GM19328 (cell line): ENCODE results near the gene PRCD.
"Not testable (repeated sequence)": the region's sequence is repeated elsewhere in the genome, so short reads cannot be mapped to it uniquely, and the experiment has no call there.

Experiments used
- ATAC-seq: cut with Tn5 transposase; IDR thresholded peaks from one replicate; pipeline ENCODE4 v1.9.1; 2021; ENCODE audit warnings: mild to moderate bottlenecking, moderate library complexity; ENCODE audit not compliant: unreplicated experiment

Gene PRCD

DNA sequence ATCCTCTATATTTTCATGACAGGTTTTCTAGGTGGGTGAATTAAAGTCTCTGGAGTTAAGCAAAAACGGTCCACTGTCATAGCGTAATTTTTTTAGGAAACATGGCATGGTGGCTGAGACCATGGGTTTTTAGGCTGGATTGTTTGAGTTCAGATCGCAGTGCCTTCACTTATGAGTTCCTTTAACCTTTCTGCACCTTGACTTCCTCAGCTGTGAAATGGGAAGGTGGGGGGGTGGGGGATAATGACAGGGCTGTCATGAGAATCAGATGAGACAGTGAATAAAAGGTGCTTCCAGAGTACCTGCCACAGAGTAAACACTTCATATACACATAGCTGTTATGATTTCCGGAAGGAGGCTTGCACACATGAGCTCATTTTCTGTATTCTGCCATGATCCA is 11.8 kb downstream of the PRCD start:
- no peak for ATAC-seq

DNA sequence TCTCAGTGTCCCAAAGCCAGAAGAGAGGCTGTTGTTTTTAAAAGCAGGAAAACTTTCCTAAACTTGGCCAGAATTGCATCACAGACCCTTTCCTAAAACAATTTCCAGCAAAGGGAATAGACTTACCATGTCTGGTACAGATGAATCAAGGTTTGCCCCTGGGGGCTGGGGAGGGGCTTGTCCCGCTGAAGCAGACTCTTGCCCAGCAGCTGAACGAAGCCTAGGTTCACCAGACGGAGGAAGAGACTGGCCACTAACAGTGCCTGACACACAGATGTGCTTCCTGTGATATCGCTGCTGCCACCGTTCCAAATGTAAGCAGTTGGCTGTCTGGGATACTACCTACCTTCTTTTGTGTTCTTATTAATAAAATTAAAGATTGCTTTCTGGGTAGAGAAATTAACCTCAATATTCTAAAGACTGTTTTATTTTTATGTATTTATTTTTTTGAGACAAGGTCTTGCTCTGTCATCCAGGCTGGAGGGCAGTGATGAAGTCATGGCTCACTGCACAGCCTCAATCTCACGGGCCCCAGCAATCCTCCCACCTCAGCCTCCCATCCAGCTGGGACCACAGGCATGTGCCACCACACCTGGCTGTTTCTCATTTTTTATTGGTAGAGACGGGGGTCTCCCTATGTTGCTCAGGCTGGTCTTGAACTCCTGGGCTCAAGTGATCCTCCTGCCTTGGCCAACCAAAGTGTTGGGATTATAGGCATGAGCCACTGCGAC is 13.5 kb downstream of the PRCD start:
- no peak for ATAC-seq

DNA sequence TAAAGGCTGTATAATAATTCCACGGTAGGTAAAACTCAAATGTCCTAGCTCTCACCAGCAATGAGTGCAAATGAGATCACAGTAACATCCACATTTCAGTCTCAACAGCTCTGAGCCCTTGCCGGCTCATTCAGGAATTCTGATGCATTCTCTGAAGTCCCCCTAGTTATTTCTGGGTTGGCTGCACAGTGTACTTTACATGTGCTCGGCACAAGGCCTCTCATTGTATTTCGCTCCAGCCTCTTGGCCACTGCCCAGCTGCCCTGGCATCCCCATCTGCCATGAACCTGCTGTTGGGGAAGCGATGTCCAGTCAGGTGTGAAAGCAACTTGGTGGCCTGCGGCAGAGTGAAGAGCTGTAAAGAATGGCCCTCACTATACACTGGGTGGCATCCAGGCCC is 14.3 kb downstream of the PRCD start:
- no peak for ATAC-seq

DNA sequence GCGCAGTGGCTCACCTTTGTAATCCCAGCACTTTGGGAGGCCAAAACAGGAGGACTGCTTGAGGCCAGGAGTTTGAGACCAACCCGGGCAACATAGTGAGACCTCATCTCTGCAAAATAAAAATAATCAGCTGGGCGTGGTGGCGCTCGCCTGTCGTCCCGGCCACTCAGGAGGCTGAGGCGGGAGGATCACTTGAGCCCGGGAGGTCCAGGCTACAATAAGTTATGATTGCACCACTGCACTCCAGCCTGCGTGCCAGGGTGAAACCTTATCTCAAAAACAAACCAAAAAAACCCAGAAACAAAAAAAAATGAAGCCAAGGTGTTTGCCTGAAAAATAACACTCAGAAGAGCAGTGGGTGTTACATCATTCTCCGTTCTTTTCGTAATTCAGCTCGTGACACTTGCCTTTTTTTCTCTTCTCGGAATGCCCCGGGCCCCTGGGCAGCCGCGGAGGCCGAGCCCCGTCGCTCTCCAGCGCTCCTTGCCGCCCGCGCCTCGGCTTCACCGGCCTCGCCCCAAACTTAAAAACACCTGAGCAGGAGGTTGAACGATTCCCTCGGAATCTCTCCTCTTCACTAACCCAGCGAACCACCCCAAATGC is 17.0 kb downstream of the PRCD start:
- peak; percentile 30 for ATAC-seq

DNA sequence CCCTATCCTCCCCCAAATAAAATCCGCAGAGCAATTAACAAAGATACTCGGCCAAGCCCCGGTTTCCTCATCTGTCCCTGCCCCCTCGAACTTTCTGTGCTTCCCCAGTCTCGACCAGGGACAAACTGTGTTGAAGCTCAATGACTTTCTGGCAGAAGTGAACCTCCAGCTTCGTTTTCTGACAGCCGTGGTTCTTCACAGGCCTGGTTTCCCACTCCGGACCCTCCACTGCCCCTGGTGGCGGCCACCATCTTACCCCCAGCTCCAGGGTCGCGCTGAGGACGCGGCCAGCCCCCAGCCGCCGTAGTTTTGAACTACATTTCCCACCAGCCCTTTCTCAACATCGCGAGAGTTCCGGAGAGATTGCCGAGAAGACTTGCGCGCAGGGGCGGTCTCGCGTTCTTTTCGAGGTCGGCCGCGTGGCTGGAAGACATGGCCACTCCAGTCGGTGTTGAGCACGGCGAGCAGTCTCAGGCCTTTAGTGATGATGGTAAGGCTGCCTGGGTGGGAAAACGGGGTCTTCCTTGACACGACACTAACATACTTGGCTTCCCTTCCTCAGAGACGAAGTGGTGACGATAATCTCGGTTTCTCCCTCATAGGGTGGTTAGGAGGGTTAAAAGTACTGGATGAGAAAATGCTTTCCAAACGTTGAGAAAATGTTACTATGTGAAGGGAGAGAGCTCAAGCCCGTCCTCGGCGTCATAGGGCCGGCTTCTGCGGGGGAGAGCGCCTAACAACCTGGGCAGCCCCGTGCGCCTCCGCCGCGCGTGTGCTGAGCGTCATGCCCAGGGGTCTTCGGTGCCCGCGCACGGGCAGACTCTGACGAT is 17.7 kb downstream of the PRCD start:
- ATAC-seq = peak; percentile 81

DNA sequence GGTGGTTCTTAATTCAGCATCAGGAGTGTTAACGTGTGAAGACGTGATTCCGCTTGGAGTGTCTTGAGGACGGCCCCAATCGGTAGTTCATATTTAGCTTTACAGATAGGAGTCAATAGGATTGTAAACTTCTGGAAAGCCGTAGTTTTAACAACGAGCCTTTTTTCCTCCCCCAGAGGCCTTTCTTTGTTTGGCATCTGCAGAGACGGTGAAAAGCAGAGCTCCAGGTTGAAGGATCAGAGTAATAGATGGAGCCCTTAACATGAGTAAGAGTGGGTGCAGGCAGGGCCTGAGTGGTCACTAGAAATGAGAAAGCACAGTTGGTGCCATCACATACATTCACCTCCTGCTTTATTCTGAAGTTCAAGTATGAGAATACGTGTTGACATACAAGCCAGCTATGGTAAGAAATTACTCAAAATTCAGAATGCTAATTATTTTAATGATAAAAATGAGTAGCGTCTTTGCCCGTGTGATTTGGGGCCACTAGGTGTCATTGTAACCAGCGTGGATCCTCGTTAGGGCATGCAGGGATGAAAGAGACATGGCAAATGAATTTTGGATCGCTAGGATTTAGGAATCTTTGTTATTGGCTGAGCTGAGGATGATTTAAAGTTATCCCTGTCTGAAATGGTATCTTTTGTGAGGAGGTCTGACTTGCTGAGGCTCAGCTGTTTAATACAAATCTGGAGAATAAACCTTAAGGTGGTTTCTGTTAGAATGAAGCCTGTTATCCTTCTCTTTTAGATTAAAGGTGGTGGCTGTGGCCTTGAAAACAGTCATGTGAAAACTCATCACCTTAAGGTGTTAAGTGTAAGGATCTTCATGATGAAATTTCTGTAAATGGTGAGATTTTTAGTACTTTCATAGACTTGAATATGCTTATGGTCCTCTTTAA is 18.6 kb downstream of the PRCD start:
- ATAC-seq = no peak

DNA sequence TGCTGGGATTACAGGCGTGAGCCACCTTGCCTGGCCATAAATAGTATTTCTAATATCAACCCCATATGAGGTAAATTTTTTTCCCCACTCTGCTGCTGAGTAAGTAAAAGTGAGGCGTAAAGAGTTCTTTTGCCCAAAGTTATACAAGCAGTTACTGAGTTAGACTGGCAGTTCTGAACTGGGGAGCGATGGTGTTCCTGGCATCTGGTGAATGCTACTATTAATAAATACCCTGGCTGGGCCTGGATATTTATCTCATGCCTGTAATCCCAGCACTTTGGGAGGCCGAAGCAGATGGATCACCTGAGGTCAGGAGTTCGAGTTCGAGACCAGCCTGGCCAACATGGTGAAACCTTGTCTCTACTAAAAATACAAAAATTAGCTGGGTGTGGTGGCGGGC is 19.6 kb downstream of the PRCD start:
- ATAC-seq = not testable (repeated sequence)

DNA sequence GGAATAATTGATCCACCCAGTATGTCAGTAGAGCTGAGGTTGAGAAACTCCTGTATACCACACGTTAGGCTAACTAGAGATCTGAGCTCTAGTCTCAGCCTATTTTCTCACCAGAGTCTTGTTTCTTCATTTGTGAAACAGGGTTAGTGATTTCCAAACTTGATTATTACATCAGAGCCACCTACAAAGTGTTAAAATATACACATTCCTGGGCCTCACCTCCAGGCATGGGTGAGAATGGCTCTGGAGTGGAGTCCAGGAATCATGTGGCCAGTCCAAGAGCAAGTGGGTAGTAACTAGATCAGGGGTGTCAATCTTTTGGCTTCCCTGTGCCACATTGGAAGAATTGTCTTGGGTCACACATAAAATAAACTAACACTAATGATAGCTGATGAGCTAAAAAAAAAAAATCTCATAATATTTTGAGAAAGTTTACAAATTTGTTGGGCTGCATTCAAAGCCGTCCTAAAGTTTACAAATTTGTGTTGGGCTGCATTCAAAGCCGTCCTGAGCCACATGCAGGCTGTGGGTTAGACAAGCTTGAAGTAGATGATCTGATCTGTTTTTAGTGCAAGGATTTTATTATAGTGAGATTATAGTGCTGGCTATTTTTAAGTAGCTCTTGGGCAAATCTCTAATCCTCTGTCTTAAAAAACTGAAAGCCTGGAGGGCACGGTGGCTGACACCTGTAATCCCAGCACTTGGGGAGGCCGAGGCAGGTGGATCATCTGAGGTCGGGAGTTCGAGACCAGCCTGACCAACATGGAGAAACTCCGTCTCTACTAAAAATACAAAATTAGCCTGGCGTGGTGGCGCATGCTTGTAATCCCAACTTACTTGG is 20.4 kb downstream of the PRCD start:
- no peak for ATAC-seq

DNA sequence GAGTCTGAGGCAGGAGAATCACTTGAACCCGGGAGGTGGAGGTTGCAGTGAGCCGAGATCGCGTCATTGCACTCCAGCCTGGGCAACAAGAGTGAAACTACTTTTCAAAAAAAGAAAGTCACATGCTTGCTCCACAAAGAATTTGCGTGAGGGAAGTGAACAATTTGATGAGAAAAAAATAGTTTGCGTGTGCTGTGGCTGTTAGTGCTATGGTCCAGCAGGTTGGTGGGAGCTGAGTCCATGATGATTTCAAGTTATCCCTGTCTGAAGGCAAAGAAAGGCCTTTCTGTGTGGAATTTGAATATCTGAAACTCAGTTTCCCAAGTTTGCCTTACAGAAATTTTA is 21.0 kb downstream of the PRCD start:
- ATAC-seq = no peak

DNA sequence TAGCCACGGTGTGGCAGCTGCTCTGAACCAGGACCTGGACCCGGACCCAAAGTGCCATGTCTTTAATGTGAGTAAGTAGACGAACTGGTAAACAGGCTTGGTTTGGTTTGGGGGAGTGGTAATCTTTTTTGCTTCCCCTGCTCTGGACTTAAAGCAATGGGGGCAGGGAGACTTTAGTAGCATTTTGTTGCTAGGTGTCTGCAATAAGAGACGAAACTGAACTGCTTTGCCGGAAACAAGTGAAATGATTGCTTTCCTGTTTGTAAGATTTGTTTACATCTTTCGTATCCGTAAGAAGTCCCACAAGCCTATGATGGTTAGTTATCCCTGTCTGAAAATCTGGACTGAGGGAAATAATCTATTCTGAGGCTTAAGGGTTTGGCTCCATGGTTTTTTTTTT is 21.5 kb downstream of the PRCD start:
- no peak for ATAC-seq

DNA sequence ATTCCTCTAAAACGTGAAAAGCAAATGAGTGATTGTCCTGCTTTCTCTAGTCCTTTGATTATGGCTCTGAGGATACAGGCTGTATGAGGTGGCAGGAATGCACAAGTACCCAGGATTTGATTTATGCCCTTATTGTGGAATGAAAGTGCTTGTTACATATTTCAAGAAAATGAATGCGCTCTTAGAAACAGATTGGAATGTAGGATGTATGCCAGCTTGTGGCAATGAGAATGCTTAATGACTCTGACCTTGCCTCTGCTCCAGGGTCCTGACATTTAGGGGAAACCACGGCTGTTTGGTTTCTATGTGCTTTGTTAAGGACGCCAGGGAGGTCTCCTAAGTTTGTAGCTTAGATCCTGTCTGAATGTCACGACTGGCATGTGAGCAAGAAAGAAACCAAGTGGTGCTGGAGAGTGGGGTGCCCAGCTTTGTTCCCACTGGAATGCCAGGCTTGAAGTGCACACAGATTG is 22.0 kb downstream of the PRCD start:
- no peak for ATAC-seq

DNA sequence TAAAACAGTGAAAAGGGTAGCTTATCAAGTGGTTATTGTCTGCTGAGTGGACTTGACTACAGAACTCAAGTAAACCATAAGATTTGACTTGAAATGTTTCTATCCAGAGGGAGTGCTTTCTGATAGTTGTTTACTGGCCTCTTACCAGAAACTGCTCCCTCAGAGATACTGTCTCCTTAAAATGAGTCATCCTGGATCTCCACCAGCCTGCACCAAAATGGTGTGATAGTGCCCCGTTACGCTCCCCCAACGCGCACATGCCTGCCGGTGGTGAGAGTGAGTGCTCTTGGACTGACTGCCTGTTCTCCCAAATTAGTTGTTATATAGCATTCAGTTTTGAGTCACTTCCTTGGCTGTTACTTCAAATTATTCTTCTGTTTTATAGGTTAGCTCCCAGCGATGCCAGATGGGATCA is 22.9 kb downstream of the PRCD start:
- no peak for ATAC-seq

DNA sequence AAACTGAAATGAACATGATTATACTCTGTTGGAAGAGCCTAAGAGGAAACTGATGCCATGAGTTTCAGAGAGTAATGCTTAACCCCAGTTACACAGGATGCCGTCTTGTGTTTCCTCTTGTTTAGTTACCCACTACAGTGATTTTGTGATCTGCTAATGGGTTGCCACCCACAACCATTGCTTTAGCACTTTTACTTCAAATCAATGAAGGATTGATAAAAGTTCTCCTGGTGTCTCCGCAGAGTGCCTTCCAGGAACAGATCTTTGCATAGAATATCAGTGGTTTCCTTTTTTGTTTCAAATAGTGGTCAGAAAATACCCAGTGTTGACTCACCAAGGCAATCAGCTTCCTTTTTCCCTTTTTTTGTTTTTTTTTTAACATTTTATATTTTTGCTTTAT is 23.5 kb downstream of the PRCD start:
- ATAC-seq = not testable (repeated sequence)

DNA sequence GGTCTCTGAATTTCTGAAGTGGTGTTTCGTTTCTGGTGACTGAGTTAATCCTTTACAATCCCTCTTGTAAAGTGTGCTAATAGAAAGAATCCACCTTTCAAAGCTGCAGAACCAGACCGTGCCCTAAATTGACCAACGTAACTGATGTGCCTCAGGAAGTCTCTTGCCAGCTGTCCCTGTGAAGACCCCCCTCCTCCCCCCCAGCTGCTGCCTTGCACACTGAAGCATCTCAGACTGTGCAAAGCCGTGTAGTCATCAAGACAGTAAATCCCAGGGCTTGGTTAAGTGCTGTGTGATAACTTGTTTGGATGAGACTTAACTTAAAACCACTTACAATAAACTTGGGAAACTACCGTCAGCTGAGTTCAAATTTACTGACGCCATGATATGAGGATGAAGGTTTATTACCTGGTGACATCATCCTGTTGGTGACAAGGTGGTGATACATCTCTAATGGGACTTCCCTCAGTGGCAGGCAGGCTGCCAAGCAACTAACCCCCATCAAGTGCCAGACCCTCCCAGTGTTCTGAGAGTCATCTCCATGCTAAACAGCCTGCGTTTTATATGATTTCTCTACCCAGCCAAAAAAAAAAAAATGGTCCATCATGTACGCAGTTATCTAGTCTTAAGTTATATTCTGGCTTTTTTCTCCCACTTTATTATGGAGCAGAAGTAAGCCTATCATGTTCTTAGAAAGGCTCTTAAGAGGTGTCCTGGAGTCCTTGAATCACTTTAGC is 25.3 kb downstream of the PRCD start:
- ATAC-seq = not testable (repeated sequence)

DNA sequence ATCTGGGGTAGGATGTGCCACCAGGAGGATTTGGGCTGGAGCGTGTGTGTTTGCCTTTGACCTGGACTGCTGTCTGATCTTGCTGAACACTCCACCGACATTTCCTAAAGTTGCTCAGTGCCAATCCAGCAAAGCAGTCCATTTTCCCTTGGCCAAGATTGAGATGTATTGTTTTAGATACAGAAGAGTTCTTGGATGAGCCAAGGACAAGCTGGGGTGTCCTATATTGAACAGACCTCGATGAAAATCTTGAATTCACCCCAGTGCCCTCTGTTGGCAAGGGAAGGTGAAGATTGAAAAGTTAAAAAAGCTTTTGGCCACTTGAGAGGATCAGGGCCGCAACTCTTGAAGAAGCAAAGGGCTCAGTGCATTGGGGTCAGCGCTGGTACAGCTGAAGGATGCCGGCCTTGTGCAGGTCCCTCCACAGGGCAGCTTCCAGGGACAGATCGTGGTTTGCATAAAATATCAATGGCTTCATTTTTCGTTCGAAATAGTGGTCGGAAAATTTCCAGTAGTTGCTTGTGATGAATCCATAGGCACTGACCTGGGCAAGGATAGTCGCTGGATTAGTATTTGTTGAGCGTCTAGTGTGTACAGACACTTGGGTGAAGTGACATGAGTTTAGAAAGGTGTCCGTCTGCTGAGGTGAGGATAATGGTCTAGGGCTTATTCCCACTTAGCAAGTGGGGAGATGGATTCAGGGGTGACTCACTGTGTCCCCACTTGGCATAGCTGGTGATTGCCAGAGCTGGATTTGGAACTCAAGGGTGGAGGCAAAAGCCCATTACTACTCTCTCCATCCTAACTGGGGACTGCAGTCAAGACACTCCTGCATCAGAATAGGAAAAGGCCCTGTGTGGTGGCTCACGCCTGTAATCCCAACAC is 26.1 kb downstream of the PRCD start:
- no peak for ATAC-seq

DNA sequence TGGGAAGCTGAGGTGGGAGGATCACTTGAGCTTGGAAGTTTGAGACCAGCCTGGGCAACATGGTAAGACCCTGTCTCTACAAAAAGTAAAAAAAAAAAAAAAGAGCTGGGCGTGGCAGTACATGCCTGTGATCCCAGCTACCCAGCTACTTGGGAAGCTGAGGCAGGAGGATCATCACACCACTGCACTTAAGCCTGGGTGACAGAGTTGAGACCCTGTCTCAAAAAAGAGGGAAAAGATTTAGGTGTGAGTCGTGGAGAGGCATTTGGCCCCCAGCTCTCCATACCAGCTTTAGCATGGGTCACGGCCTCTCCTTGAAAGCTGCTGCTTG is 26.7 kb downstream of the PRCD start:
- no peak for ATAC-seq

DNA sequence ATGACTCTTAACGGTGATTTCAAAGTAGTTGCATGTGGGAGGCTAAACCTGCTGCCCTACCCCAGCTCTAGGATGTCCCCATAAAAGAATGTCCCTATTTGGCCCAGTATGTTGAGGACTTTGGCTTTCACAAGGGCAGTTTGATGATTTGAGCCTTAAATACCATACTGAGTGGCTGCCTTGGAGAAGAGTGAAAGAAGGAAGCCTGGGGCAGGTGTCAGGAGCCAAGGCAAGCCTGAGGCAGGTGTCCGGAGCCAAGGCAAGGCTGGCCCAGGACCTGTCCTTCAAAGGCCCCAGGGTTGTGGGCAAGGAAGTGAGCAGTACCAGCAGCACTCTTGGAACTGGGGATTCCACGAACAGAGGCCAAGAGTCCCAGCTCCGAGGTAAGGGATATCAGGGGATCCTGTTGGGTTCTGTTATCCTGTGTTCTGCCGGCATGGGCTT is 27.2 kb downstream of the PRCD start:
- ATAC-seq = no peak

DNA sequence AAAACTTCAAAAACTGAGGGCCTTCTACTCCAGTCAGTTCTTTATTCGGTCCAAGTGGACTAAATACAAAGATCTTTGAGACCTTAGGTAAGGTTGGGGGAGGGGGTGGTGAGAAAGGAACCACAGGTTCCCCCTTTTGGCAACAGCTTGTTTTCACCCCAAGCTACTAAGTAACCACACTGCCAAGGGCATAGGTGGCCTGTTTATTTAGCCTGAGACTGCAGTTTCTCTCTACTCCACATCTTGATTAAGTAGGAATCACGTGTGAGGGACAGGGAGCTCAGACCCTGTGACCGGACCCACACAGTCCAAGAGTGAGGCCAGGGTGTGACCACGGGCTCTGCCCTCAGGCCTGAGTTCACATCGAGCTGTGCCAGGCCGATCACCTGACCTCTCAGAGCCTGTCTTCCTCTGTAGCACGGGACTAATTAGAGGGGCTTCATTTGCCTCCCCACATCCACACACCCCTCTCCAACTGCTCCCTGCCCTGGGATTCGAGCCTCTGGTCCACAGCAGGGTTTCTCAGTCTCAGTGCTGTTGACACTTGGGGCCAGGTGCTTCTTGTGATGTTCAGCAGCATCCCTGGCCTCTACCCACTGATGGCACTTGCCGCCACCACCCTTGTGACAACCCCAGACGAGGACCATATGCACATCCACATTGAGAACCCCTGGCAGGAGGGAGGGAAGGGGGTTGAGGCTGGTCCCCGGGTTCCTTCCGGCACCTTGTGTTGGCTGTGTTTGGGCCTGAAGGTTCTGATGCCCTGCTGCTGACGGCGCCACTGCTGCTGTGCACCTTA is 28.0 kb downstream of the PRCD start:
- ATAC-seq = no peak
